ENCODE data around the gene RFWD3.
"Not testable (repeated sequence)": the region's sequence is repeated elsewhere in the genome, so short reads cannot be mapped to it uniquely, and the experiment has no call there.

RFWD3 gene

GRCh38 chr16:74666425-74667254 is at the start of gene RFWD3:
RFWD3 (minus strand) TSS chr16:74666877; CDS start chr16:74661449, 5,428 bp downstream.
- DNase-seq: peak; percentile 97 to 99 (median 98)

GRCh38 chr16:74716355-74716754 is 49.7 kb upstream of the RFWD3 start:
- no peak for DNase-seq

GRCh38 chr16:74713876-74714275 is 47.2 kb upstream of the RFWD3 start:
- no peak for DNase-seq

GRCh38 chr16:74713325-74713724 is 46.6 kb upstream of the RFWD3 start:
- DNase-seq: no peak

GRCh38 chr16:74711938-74712337 is 45.3 kb upstream of the RFWD3 start:
- no peak for DNase-seq

GRCh38 chr16:74710401-74710800 is 43.7 kb upstream of the RFWD3 start:
- DNase-seq: no peak

GRCh38 chr16:74709441-74709877 is 42.8 kb upstream of the RFWD3 start:
- DNase-seq: peak; percentile 91 to 92 (median 92)

GRCh38 chr16:74700438-74701225 is 34.0 kb upstream of the RFWD3 start, which contains the start of gene MLKL:
MLKL (minus strand) TSS chr16:74700862; CDS start chr16:74695757, 5,105 bp downstream.
- DNase-seq: peak; percentile 63 to 85 (median 76)

GRCh38 chr16:74700116-74700437 is 33.4 kb upstream of the RFWD3 start:
- DNase-seq: peak; percentile 52 to 71 (median 70)

GRCh38 chr16:74699666-74700065 is 33.0 kb upstream of the RFWD3 start:
- DNase-seq: no peak

- peak; percentile 37 to 71 (median 56) for DNase-seq
These were observed 31.5 kb upstream of the RFWD3 start for GRCh38 chr16:74698222-74698621.

- peak; percentile 83 to 84 (median 83) for DNase-seq
These were observed 29.1 kb upstream of the RFWD3 start for GRCh38 chr16:74695450-74696422.

GRCh38 chr16:74691093-74691855 is 24.6 kb upstream of the RFWD3 start:
- no peak for DNase-seq

GRCh38 chr16:74682556-74682955 is 15.9 kb upstream of the RFWD3 start:
- no peak for DNase-seq

GRCh38 chr16:74680681-74681080 is 14.0 kb upstream of the RFWD3 start:
- no peak for DNase-seq

GRCh38 chr16:74679983-74680382 is 13.3 kb upstream of the RFWD3 start:
- DNase-seq: no peak

- no peak for DNase-seq
These were observed 11.2 kb upstream of the RFWD3 start for GRCh38 chr16:74677868-74678267.

GRCh38 chr16:74673876-74674275 is 7.2 kb upstream of the RFWD3 start:
- DNase-seq: no peak

- DNase-seq: not testable (repeated sequence)
These were observed 2.2 kb upstream of the RFWD3 start for GRCh38 chr16:74668877-74669276.

GRCh38 chr16:74667255-74667700 is 601 bp upstream of the RFWD3 start:
- peak; percentile 23 to 39 (median 24) for DNase-seq

- no peak for DNase-seq
These were observed 661 bp downstream of the RFWD3 start for GRCh38 chr16:74666010-74666421.

GRCh38 chr16:74661064-74661463 is 5.6 kb downstream of the RFWD3 start:
- no peak for DNase-seq

Data from suppressor macrophage treated with lipopolysaccharide for 1 hour (primary cell).